Brain microvascular endothelial cell (primary cell): ENCODE results near the gene DNAJC7.

ENCODE experiments used
- DNase-seq: peaks from one replicate; pipeline ENCODE4 v3.0.0-alpha.2; 2020
- H3K27ac ChIP-seq: fragments of 250-450 bp; sonication (Bioruptor Pico); 2 replicates; pipeline ENCODE4 v1.5.1; 2020; ENCODE audit warnings: mild to moderate bottlenecking, moderate library complexity
- H3K27me3 ChIP-seq: fragments of 250-450 bp; sonication (Bioruptor Pico); replicated peaks from 2 replicates; pipeline ENCODE4 v1.5.1; 2020; ENCODE audit warnings: mild to moderate bottlenecking
- H3K36me3 ChIP-seq: fragments of 250-450 bp; sonication (Bioruptor Pico); replicated peaks from 2 replicates; pipeline ENCODE4 v1.5.1; 2020; ENCODE audit warnings: mild to moderate bottlenecking
- H3K4me3 ChIP-seq: 2 replicates; pipeline ENCODE4 v1.5.1; 2011; ENCODE audit warnings: low read depth, mild to moderate bottlenecking, control low read depth, low read length, moderate library complexity
- CTCF ChIP-seq: IDR thresholded peaks from 2 replicates; pipeline ENCODE4 v1.5.1; 2011; ENCODE audit warnings: low read depth, mild to moderate bottlenecking, moderate library complexity, low read length, control low read depth, inconsistent platforms; ENCODE audit errors: missing control alignments
- in situ Hi-C: cut with HindIII; loops from 2 replicates; pipeline ENCODE4 v1.10.0; 2017; ENCODE audit warnings: low sequenced_read_pairs, low pct_ligation_motif_present

Gene DNAJC7

DNA sequence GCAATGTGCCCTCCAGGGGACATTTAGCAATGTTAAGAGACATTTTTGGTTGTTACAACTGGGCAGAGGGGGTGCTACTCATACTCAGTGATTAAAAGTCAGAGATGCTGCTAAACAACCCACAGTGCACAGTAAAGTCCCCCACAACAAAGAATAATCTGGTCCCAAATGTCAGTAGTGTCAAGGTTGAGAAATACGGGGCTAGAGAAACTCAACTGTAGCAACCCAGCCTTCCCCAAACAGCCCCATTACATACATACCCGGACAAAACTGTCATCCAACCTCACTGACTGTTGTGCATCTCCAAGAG, 20.4 kb downstream of the DNAJC7 start:
- no peak overlapping the region for H3K4me3 ChIP-seq
- no peak for DNase-seq
- in situ Hi-C loops, result no loop called here
- H3K36me3 ChIP-seq, result peaks cover 74% of the 10 kb centered on the region
- TF ChIP-seq CTCF, result no peak
- H3K27me3 ChIP-seq, result no peaks in the 10 kb centered on the region
- peak overlapping the region; percentile 60 for H3K27ac ChIP-seq

- Histone ChIP-seq H3K36me3 (peaks cover 81% of the 10 kb centered on the region), H3K4me3 (no peak overlapping the region), H3K27me3 (no peaks in the 10 kb centered on the region), H3K27ac (no peak overlapping the region)
- no peak for DNase-seq
- in situ Hi-C loops, result no loop called here
- no peak for TF ChIP-seq CTCF
Measured at GRCh38 chr17:41992576-41992975, 24.7 kb downstream of the DNAJC7 start.

GRCh38 chr17:41989702-41990419, 27.4 kb downstream of the DNAJC7 start:
- Histone ChIP-seq H3K27ac (no peak overlapping the region), H3K4me3 (no peak overlapping the region), H3K27me3 (no peaks in the 10 kb centered on the region), H3K36me3 (peaks cover 76% of the 10 kb centered on the region)
- in situ Hi-C loops, result no loop called here
- TF ChIP-seq CTCF, result no peak
- no peak for DNase-seq

DNA sequence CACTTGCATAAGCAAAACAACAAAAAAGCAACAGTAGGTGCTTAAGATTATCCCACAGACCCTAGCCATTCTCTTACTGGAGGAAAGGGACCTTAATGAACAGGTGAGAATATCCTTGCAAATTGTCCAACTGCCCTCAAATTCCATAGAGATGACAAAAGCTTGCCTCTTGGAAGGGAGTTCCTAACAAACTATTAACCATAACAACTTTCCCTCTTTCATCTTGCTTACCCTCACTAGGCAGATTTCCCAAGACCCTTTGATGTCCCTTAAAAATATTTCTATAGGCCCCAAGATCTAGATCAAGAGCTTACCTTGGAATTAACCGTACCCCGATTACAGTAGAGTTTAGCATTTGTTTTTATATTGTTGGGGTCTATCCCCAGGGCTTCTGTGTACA, 28.8 kb downstream of the DNAJC7 start:
- TF ChIP-seq CTCF, result no peak
- in situ Hi-C loops, result no loop called here
- Histone ChIP-seq H3K27ac (no peak overlapping the region), H3K27me3 (no peaks in the 10 kb centered on the region), H3K4me3 (no peak overlapping the region), H3K36me3 (peaks cover 71% of the 10 kb centered on the region)
- no peak for DNase-seq

DNA sequence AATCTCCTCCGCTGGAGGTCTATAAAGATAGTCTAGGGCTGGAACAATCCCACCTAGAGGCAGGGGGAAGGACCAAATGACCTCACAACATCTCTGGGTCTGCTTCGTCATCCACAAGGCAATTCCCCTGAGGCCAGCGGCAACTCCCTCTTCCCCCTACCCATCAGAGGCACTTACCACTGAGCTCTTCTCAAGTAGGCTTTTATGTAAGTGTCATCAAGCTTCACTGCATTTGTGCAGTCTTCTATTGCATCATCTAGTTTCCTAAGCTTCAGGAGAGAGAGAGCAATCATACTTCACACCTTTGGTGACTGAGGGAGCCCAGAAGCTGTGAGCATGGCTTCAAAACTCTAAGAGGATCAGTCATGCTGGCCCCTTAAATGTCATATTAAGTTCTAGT, 29.6 kb downstream of the DNAJC7 start:
- H3K36me3 ChIP-seq, result peaks cover 72% of the 10 kb centered on the region
- no peak overlapping the region for H3K27ac ChIP-seq
- in situ Hi-C loops, result no loop called here

More for the DNA sequence above, 29.6 kb downstream of the DNAJC7 start:
- no peak for DNase-seq
- Histone ChIP-seq H3K4me3 (no peak overlapping the region), H3K27me3 (no peaks in the 10 kb centered on the region)
- TF ChIP-seq CTCF, result no peak
